HEK293 (cell line): Measurements from ENCODE around the gene WDHD1.
A peak's percentile ranks its signal among the peaks of the same experiment; 100 is the strongest.

Source experiments
- CTCF ChIA-PET: fragments of 350-600 bp; formaldehyde crosslinking; extraction: SDS; loops from one replicate; lab custom pipeline; 2021; ENCODE audit warnings: antibody characterized with exemption; lab: Yijun Ruan, JAX
- POLR2A ChIA-PET: fragments of 300-600 bp; formaldehyde crosslinking; extraction: SDS; loops from one replicate; lab custom pipeline; 2020; ENCODE audit warnings: antibody characterized with exemption, inconsistent platforms; lab: Yijun Ruan, JAX
- H3K27ac ChIP-seq: fragments of 200-500 bp; sonication (Bioruptor generic); 2 replicates; pipeline ENCODE4 v1.5.1; 2014; ENCODE audit warnings: low read depth, low read length, control low read depth, inconsistent platforms; ENCODE audit errors: extremely low read depth
- H3K36me3 ChIP-seq, 2 experiments: fragments of 200-500 bp in 1 of 2; sonication (Bioruptor generic) in 1 of 2; 1 replicate in 1 of 2; 2 replicates in 1 of 2; pipeline ENCODE4 v1.5.1; 2014 to 2017; ENCODE audit warnings: inconsistent platforms in 2 of 2, low read length in 2 of 2; ENCODE audit not compliant: control insufficient read depth in 2 of 2, insufficient read depth in 1 of 2
- H3K4me1 ChIP-seq: fragments of 200-500 bp; sonication (Bioruptor generic); 2 replicates; pipeline ENCODE4 v1.5.1; 2014; ENCODE audit warnings: mild to moderate bottlenecking, low read length, inconsistent platforms; ENCODE audit not compliant: control insufficient read depth, insufficient read depth
- H3K4me3 ChIP-seq: 2 replicates; pipeline ENCODE4 v1.5.1; 2011; ENCODE audit warnings: low read depth, mild to moderate bottlenecking, control low read depth, low read length, moderate library complexity
- H3K9me3 ChIP-seq: fragments of 200-500 bp; sonication (Bioruptor generic); 2 replicates; pipeline ENCODE4 v1.5.1; 2014; ENCODE audit warnings: low read depth, low read length, inconsistent platforms; ENCODE audit not compliant: control insufficient read depth, insufficient read depth
- IKZF3 ChIP-seq: fragments of 450-650 bp; IDR thresholded peaks from 2 replicates; pipeline ENCODE4 v1.5.0; 2018; ENCODE audit warnings: missing biosample characterization, mild to moderate bottlenecking, missing genetic modification characterization, moderate library complexity
- SP3 ChIP-seq: fragments of 450-650 bp; formaldehyde crosslinking; IDR thresholded peaks from 2 replicates; pipeline ENCODE4 v1.5.1; 2016; ENCODE audit warnings: missing biosample characterization, missing genetic modification characterization
- SP7 ChIP-seq: fragments of 450-650 bp; formaldehyde crosslinking; IDR thresholded peaks from 2 replicates; pipeline ENCODE4 v1.5.1; 2016; ENCODE audit warnings: missing biosample characterization, missing genetic modification characterization
- ZEB2 ChIP-seq: fragments of 450-650 bp; formaldehyde crosslinking; IDR thresholded peaks from 2 replicates; pipeline ENCODE4 v1.5.1; 2016; ENCODE audit warnings: missing biosample characterization, missing genetic modification characterization
- ZNF132 ChIP-seq: fragments of 450-650 bp; formaldehyde crosslinking; IDR thresholded peaks from 2 replicates; pipeline ENCODE4 v1.5.1; 2017; ENCODE audit warnings: missing biosample characterization, missing genetic modification characterization, borderline replicate concordance
- ZNF335 ChIP-seq: fragments of 450-650 bp; formaldehyde crosslinking; conservative IDR thresholded peaks from 2 replicates; pipeline ENCODE4 v1.5.1; 2016; ENCODE audit warnings: missing biosample characterization, missing genetic modification characterization
- ZNF366 ChIP-seq: fragments of 450-650 bp; formaldehyde crosslinking; conservative IDR thresholded peaks from 2 replicates; pipeline ENCODE4 v1.5.1; 2016; ENCODE audit warnings: missing biosample characterization, missing genetic modification characterization
- ZNF660 ChIP-seq: fragments of 450-650 bp; IDR thresholded peaks from 2 replicates; pipeline ENCODE4 v1.5.1; 2018; ENCODE audit warnings: missing biosample characterization, mild to moderate bottlenecking, missing genetic modification characterization
- TF ChIP-seq, protein P1 (sequence below): fragments of 450-650 bp; formaldehyde crosslinking; IDR thresholded peaks from 2 replicates; pipeline ENCODE4 v1.5.1; 2016; ENCODE audit warnings: missing biosample characterization, missing genetic modification characterization
- TF ChIP-seq, protein P2 (sequence below): fragments of 450-650 bp; formaldehyde crosslinking; IDR thresholded peaks from 2 replicates; pipeline ENCODE4 v1.5.1; 2017; ENCODE audit warnings: missing biosample characterization, missing genetic modification characterization

The WDHD1 gene

DNA sequence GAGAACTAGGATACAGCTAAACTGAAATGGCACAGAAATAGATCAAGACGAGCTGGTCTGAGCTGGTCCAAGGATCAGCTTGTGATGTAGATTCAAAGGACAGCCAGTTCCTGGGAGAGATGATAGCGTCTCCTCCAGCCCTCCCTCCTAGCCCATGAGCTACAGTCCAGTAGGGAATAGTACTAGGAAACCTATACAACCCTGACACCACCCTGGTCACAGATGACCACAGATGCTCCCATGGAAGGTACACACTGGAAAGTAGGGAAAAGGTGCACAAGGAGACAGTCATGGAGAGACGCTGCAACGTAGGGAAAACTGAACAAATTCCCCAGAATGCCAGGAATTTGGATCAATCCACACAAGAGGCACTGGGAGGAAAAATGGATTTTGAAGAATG, 131.2 kb downstream of the WDHD1 start:
- Histone ChIP-seq H3K4me1 (peaks cover 14% of the 10 kb centered on the region; the same call in 1 of the 2 replicates), H3K4me3 (no peak overlapping the region), H3K27ac (no peak overlapping the region), H3K9me3 (no peaks in the 10 kb centered on the region)
- POLR2A ChIA-PET, result no interaction called here
- TF ChIP-seq ZNF132 (no peak), IKZF3 (tag by site-specific recombination) (peak; percentile 37; the same call in 1 of the 2 replicates), SP3 (no peak)
- TF ChIP-seq, protein P1, sequence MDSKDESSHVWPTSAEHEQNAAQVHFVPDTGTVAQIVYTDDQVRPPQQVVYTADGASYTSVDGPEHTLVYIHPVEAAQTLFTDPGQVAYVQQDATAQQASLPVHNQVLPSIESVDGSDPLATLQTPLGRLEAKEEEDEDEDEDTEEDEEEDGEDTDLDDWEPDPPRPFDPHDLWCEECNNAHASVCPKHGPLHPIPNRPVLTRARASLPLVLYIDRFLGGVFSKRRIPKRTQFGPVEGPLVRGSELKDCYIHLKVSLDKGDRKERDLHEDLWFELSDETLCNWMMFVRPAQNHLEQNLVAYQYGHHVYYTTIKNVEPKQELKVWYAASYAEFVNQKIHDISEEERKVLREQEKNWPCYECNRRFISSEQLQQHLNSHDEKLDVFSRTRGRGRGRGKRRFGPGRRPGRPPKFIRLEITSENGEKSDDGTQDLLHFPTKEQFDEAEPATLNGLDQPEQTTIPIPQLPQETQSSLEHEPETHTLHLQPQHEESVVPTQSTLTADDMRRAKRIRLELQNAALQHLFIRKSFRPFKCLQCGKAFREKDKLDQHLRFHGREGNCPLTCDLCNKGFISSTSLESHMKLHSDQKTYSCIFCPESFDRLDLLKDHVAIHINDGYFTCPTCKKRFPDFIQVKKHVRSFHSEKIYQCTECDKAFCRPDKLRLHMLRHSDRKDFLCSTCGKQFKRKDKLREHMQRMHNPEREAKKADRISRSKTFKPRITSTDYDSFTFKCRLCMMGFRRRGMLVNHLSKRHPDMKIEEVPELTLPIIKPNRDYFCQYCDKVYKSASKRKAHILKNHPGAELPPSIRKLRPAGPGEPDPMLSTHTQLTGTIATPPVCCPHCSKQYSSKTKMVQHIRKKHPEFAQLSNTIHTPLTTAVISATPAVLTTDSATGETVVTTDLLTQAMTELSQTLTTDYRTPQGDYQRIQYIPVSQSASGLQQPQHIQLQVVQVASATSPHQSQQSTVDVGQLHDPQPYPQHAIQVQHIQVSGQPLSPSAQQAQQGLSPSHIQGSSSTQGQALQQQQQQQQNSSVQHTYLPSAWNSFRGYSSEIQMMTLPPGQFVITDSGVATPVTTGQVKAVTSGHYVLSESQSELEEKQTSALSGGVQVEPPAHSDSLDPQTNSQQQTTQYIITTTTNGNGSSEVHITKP, result 0 out of 2 replicates have a peak, but pooled peaks have one; percentile 14
- TF ChIP-seq, all 188 proteins: peak for 2
- CTCF ChIA-PET, result interaction anchor here (0.6 kb wide), 1 partner anchor 69 kb away, joined by 3 read pairs; no protein-coding TSS in a partner anchor
- H3K36me3 ChIP-seq, result no peaks in the 10 kb centered on the region; a peak in 1 of 3 replicates

DNA sequence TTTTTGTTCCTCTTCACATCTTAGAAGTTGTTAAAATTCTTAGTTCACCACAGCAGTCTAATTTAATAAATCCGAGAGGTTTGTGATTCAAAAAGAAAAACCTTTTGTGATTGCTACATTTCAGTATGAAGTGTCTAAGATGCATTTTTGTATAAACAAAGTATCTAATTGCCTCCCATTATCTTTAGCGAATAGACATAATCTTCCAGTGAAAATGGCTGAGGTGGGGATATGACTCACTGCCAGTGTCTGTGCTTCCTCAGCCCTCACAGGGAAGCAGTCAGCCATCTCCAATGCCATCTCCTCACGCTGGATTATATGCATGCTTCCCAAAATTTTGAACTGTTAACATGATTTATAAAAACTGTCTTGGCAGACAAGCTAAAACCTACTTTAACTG, 131.9 kb downstream of the WDHD1 start:
- CTCF ChIA-PET, result interaction anchor here (0.6 kb wide), 1 partner anchor 69 kb away, joined by 3 read pairs; no protein-coding TSS in a partner anchor
- Histone ChIP-seq H3K27ac (no peak overlapping the region), H3K4me1 (peaks cover 15% of the 10 kb centered on the region; the same call in 1 of the 2 replicates), H3K4me3 (no peak overlapping the region), H3K9me3 (no peaks in the 10 kb centered on the region), H3K36me3 (no peaks in the 10 kb centered on the region; a peak in 1 of 3 replicates)
- POLR2A ChIA-PET, result no interaction called here
- TF ChIP-seq, protein P1, result no peak
- TF ChIP-seq ZNF660 (tag by site-specific recombination) (0 out of 2 replicates have a peak, but pooled peaks have one; percentile 52), IKZF3 (tag by site-specific recombination) (peak; percentile 37; the same call in 1 of the 2 replicates), ZNF335 (tag by site-specific recombination) (no peak), ZEB2 (tag by site-specific recombination) (0 out of 2 replicates have a peak, but pooled peaks have one; percentile 24), ZNF366 (tag by site-specific recombination) (0 out of 2 replicates have a peak, but pooled peaks have one; percentile 34), SP7 (tag by site-specific recombination) (peak; percentile 18; the same call in 1 of the 2 replicates)
- TF ChIP-seq, protein P2, sequence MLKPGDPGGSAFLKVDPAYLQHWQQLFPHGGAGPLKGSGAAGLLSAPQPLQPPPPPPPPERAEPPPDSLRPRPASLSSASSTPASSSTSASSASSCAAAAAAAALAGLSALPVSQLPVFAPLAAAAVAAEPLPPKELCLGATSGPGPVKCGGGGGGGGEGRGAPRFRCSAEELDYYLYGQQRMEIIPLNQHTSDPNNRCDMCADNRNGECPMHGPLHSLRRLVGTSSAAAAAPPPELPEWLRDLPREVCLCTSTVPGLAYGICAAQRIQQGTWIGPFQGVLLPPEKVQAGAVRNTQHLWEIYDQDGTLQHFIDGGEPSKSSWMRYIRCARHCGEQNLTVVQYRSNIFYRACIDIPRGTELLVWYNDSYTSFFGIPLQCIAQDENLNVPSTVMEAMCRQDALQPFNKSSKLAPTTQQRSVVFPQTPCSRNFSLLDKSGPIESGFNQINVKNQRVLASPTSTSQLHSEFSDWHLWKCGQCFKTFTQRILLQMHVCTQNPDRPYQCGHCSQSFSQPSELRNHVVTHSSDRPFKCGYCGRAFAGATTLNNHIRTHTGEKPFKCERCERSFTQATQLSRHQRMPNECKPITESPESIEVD (tag by site-specific recombination), result peak; percentile 50; the same call in 1 of the 2 replicates
